ENCODE results near the gene TIGD1.

TIGD1 gene

GRCh38 chr2:232521959-232522622 lies 28.3 kb downstream of the TIGD1 start:
- DNase-seq: peak; percentile 29

- no peak for DNase-seq
These were observed 29.3 kb downstream of the TIGD1 start for GRCh38 chr2:232521098-232521497.

GRCh38 chr2:232520489-232520888 lies 29.9 kb downstream of the TIGD1 start:
- no peak for DNase-seq

- no peak for DNase-seq
These were observed 30.5 kb downstream of the TIGD1 start, which contains the start of gene PRSS56 for GRCh38 chr2:232519581-232520438. PRSS56 (plus strand) TSS chr2:232520388; CDS start chr2:232520599, 211 bp downstream.

- DNase-seq: no peak
These were observed 31.5 kb downstream of the TIGD1 start for GRCh38 chr2:232518844-232519243.

- no peak for DNase-seq
These were observed 33.8 kb downstream of the TIGD1 start for GRCh38 chr2:232516551-232516950.

- DNase-seq: no peak
These were observed 34.7 kb downstream of the TIGD1 start for GRCh38 chr2:232515639-232516038.

- no peak for DNase-seq
These were observed 37.0 kb downstream of the TIGD1 start for GRCh38 chr2:232513353-232513752.

GRCh38 chr2:232512602-232513001 lies 37.8 kb downstream of the TIGD1 start:
- DNase-seq: no peak

GRCh38 chr2:232511336-232511890 lies 38.9 kb downstream of the TIGD1 start:
- peak; percentile 40 for DNase-seq

GRCh38 chr2:232508251-232508650 lies 42.1 kb downstream of the TIGD1 start:
- no peak for DNase-seq

- DNase-seq: no peak
These were observed 43.6 kb downstream of the TIGD1 start for GRCh38 chr2:232506709-232507108.

- no peak for DNase-seq
These were observed 44.5 kb downstream of the TIGD1 start for GRCh38 chr2:232505856-232506255.

- peak; percentile 46 for DNase-seq
These were observed 45.9 kb downstream of the TIGD1 start for GRCh38 chr2:232504438-232504837.

GRCh38 chr2:232503809-232504323 lies 46.5 kb downstream of the TIGD1 start:
- DNase-seq: no peak

- peak; percentile 41 for DNase-seq
These were observed 47.2 kb downstream of the TIGD1 start for GRCh38 chr2:232502911-232503808.

GRCh38 chr2:232502511-232502910 lies 47.8 kb downstream of the TIGD1 start:
- DNase-seq: peak; percentile 40

GRCh38 chr2:232501794-232502390 lies 48.5 kb downstream of the TIGD1 start:
- DNase-seq: no peak

- DNase-seq: no peak
These were observed 49.0 kb downstream of the TIGD1 start for GRCh38 chr2:232501331-232501771.

- DNase-seq: no peak
These were observed 51.9 kb downstream of the TIGD1 start for GRCh38 chr2:232498452-232498851.

All from NCI-H345 (cell line).